Measurements from ENCODE around the gene LARGE1. TPM values are rescaled to one million over a fixed set of nuclear protein-coding genes. Genes with fewer than 3 reads are reported as not detected.

Gene LARGE1
- polyA plus RNA-seq, 3 donors, result 0.05 to 0.13 TPM; not detected in 1

DNA sequence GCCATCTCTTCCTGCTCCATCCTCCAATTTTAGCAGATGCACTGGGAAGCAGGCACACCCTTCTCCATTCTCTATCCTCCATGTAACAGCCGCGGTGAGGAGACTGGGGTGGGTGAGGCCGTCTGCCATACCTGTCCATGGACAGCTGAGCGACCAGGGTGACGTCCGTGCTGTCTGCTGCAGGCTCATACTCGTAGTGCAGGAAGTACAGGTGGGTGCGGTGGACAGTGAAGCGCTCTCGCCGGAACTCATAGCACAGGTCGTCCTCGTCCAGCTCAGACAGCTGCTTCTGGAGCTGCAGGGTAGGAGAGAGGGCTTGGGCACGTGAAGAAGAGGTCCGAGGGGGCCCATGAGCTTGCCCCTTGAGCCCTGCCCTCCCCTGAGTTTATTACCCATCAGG, 604.3 kb downstream of the LARGE1 start:
- no peaks in the 10 kb centered on the region for H3K36me3 Mint-ChIP-seq
- Histone ChIP-seq H3K36me3 (replicated peaks in 1 of 2; ENCODE audit: control insufficient read depth in 1 of 2, insufficient read depth in 2 of 2, low read length in 2 of 2) (no peaks in the 10 kb centered on the region), H3K4me1 (ENCODE audit: control insufficient read depth in 1 of 2, insufficient read depth in 2 of 2, low read length in 2 of 2) (no peaks in the 10 kb centered on the region), H3K9me3 (replicated peaks in 1 of 2; ENCODE audit: control insufficient read depth in 1 of 2, insufficient read depth in 1 of 2, low read length in 2 of 2) (no peaks in the 10 kb centered on the region), H3K9ac (ENCODE audit: insufficient read depth, low read length, poor library complexity, severe bottlenecking) (no peak overlapping the region), H4K20me1 (ENCODE audit: insufficient read depth, low read length) (no peaks in the 10 kb centered on the region), H3K4me3 (replicated peaks in 1 of 3; ENCODE audit: low read depth in 2 of 3, low read length in 3 of 3) (no peak overlapping the region), H3K27me3 (ENCODE audit: control insufficient read depth in 2 of 2, insufficient read depth in 2 of 2, low read length in 2 of 2) (no peaks in the 10 kb centered on the region), H2AFZ (ENCODE audit: insufficient read depth, low read depth, low read length, poor library complexity, severe bottlenecking) (no peak overlapping the region), H3K79me2 (ENCODE audit: insufficient read depth, low read length) (no peaks in the 10 kb centered on the region), H3K27ac (ENCODE audit: low read depth in 1 of 2, low read length in 2 of 2) (no peak overlapping the region), H3K4me2 (replicated peaks; ENCODE audit: extremely low read depth, low read length, poor library complexity, severe bottlenecking) (no peak overlapping the region)
- H3K27me3 Mint-ChIP-seq (ENCODE audit: low read depth in 3 of 3), result no peaks in the 10 kb centered on the region
- H3K9me3 Mint-ChIP-seq, result peaks cover 0 to 7% (median 0%) of the 10 kb centered on the region in 7 donors
- no peak for TF ChIP-seq CTCF (IDR thresholded peaks at IDR 0.05)
- intact Hi-C loops (cut with micrococcal nuclease), result no loop called here
- no peak for DNase-seq
- H3K4me3 Mint-ChIP-seq, result no peak overlapping the region
- no peaks in the 10 kb centered on the region for H3K4me1 Mint-ChIP-seq
- peak overlapping the region in 1 of 7 donors; percentile 2 for H3K27ac Mint-ChIP-seq
- WGBS (ENCODE audit: insufficient coverage), result 93% methylated on average over 7 of the region's 15 CpGs

GRCh38 chr22:33315117-33315516, 605.2 kb downstream of the LARGE1 start:
- no peaks in the 10 kb centered on the region for H3K36me3 ChIP-seq (replicated peaks in 1 of 2; ENCODE audit: control insufficient read depth in 1 of 2, insufficient read depth in 2 of 2, low read length in 2 of 2)
- H3K27me3 Mint-ChIP-seq (ENCODE audit: low read depth in 3 of 3), result no peaks in the 10 kb centered on the region
- H3K36me3 Mint-ChIP-seq, result no peaks in the 10 kb centered on the region
- H3K9ac ChIP-seq (ENCODE audit: insufficient read depth, low read length, poor library complexity, severe bottlenecking), result no peak overlapping the region
- TF ChIP-seq CTCF (IDR thresholded peaks at IDR 0.05), result no peak
- H3K4me1 ChIP-seq (ENCODE audit: control insufficient read depth in 1 of 2, insufficient read depth in 2 of 2, low read length in 2 of 2), result no peaks in the 10 kb centered on the region
- H3K4me3 Mint-ChIP-seq, result no peak overlapping the region
- 95% methylated on average over 4 of the region's 11 CpGs for WGBS (ENCODE audit: insufficient coverage)
- no peak overlapping the region for H3K27ac ChIP-seq (ENCODE audit: low read depth in 1 of 2, low read length in 2 of 2)
- no peak overlapping the region for H3K4me3 ChIP-seq (replicated peaks in 1 of 3; ENCODE audit: low read depth in 2 of 3, low read length in 3 of 3)
- H3K9me3 ChIP-seq (replicated peaks in 1 of 2; ENCODE audit: control insufficient read depth in 1 of 2, insufficient read depth in 1 of 2, low read length in 2 of 2), result no peaks in the 10 kb centered on the region
- no peak overlapping the region for H2AFZ ChIP-seq (ENCODE audit: insufficient read depth, low read depth, low read length, poor library complexity, severe bottlenecking)
- intact Hi-C loops (cut with micrococcal nuclease), result no loop called here
- H3K4me1 Mint-ChIP-seq, result no peaks in the 10 kb centered on the region
- H3K9me3 Mint-ChIP-seq, result peaks cover 0 to 7% (median 0%) of the 10 kb centered on the region in 7 donors
- no peaks in the 10 kb centered on the region for H3K79me2 ChIP-seq (ENCODE audit: insufficient read depth, low read length)
- H4K20me1 ChIP-seq (ENCODE audit: insufficient read depth, low read length), result no peaks in the 10 kb centered on the region
- H3K27me3 ChIP-seq (ENCODE audit: control insufficient read depth in 2 of 2, insufficient read depth in 2 of 2, low read length in 2 of 2), result no peaks in the 10 kb centered on the region
- no peak for DNase-seq
- H3K4me2 ChIP-seq (replicated peaks; ENCODE audit: extremely low read depth, low read length, poor library complexity, severe bottlenecking), result no peak overlapping the region
- no peak overlapping the region for H3K27ac Mint-ChIP-seq
